ENCODE data around the gene CAPG.
A peak's percentile ranks its signal among the peaks of the same experiment; 100 is the strongest.
"Not testable (repeated sequence)": the region's sequence is repeated elsewhere in the genome, so short reads cannot be mapped to it uniquely, and the experiment has no call there.

The CAPG gene, protein sequence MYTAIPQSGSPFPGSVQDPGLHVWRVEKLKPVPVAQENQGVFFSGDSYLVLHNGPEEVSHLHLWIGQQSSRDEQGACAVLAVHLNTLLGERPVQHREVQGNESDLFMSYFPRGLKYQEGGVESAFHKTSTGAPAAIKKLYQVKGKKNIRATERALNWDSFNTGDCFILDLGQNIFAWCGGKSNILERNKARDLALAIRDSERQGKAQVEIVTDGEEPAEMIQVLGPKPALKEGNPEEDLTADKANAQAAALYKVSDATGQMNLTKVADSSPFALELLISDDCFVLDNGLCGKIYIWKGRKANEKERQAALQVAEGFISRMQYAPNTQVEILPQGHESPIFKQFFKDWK

DNA sequence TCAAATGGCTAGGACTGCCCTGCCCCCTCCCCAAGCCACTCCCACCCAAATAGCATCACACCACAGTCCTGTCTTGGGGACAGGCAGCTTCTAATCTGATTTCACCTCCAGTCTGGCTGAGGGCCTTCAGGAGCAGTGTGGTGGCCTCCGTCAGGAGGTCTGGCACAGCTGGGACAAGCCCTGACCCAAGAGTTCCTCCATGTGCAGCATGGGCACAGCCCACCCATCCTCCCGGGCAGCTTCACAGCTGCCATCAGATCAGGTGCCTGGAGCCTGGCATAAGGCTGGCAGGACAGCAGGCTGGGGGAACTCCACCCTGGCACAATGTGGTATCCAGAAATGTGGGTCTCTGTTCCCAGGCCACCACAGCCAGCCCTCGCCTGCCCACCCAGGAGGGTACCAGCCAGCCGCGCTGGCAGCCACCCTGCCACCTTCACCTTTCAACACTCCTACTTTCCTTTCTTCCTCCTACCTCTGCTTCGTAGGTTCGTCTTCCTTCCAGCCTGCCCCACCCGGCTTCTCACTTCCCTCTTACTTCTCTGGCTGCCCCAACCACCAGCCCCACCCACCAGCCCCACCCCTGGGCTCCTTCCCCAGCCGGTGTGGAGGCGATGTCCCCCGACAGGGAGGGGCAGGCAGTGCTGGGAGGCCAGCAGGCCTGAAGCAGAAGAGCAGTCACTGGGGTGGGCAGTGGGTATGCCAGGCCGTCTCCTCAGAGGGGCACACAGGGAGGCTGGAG lies at the start of gene CAPG:
Gene CAPG (minus strand): TSS at position 522 of the 739 bp plus-strand sequence. CDS start 8,221 bp downstream, outside the sequence.
- peak; percentile 66 to 67 for DNase-seq

- no peak for DNase-seq
Observed at GRCh38 chr2:85459771-85460170, 49.6 kb upstream of the CAPG start.

- no peak for DNase-seq
Observed at GRCh38 chr2:85458601-85459563, 48.7 kb upstream of the CAPG start.

DNA sequence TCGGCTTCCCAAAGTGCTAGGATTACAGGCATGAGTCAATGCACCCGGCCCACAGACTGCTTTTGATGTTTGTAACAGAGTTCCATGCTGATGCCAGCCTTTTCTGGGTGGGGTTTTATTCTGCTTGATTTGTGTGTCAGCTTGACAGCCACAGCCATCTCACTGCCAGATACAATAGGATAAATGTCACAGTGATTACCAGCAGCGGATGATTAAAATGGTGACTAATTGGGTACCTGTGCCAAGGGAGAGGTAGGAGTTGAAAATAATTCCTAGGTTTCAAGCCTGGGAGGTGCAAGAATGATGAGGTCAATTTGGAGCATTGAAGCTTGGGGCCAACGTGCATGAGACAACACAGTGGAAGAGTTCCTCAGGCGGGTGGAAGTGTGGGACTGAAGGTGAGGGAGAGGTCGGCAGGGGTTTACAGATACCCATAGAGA lies 47.7 kb upstream of the CAPG start:
- no peak for DNase-seq

- DNase-seq, result no peak
Observed at GRCh38 chr2:85457043-85457442, 46.9 kb upstream of the CAPG start.

DNA sequence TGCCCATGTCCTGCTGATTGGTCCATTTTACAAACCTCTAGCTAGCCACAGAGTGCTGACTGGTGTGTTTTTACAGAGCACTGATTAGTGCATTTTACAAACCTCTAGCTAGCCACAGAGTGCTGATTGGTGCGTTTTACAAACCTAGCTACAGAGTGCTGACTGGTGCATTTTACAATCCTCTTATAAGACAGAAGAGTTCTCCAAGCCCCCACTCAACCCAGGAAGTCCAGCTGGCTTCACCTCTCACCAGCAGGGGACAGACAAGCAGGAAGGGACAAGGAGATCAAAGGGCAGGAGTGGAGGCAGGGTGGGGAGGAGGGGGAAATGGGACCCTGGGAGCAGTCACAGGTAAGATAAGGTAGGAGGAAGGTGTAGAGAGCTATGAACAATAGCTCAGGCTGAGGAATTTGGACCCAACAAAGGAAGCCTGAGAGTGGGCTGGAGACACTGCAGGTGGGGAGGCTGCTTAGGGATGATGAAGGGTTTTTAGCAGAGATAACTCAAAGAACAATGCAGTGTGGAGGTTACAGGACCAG lies 45.5 kb upstream of the CAPG start:
- no peak for DNase-seq

DNA sequence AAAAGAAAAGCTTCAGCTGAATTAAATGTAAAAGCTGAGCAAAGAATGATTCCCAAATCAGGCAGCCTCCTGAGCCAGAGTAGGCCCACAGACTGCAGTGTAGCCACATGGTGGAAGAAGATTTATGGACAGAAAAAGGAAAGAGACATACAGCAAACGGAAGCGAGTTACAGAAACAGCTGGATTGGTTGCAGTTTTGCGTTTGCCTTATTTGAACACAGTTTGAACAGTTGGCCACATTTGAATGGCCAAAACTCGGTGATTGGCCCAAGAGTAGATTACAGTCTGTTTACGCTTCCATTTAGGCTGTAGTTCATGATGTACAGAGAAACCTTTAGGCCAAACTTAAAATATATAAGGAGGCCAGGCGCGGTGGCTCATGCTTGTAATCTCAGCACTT lies 43.4 kb upstream of the CAPG start:
- DNase-seq, result no peak

GRCh38 chr2:85452237-85452636 lies 42.1 kb upstream of the CAPG start:
- no peak for DNase-seq

- DNase-seq, result no peak
Observed at GRCh38 chr2:85449214-85449588, 39.0 kb upstream of the CAPG start.

GRCh38 chr2:85448461-85449213 lies 38.5 kb upstream of the CAPG start:
- DNase-seq, result no peak

DNA sequence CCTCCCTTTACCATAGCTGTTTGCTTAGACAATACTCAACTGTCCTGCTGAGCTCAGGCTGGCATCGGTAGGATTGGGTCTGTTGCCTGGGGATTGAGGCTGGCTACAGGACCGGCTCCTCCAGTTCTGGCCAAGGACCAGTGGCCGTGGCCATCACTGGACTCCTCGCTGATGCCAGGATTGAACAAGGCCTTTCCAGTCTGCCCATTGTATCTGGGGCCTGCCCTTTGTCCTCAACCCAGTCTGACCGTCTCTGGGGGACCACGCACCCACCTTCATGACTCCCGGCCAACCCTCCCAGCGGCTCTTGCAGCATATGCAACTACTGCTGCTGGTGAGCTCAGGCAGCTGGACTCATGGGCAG lies 37.0 kb upstream of the CAPG start:
- no peak for DNase-seq

- DNase-seq, result no peak
Observed at GRCh38 chr2:85446296-85447221, 36.4 kb upstream of the CAPG start.

GRCh38 chr2:85445316-85446295 lies 35.4 kb upstream of the CAPG start:
- DNase-seq, result no peak

DNA sequence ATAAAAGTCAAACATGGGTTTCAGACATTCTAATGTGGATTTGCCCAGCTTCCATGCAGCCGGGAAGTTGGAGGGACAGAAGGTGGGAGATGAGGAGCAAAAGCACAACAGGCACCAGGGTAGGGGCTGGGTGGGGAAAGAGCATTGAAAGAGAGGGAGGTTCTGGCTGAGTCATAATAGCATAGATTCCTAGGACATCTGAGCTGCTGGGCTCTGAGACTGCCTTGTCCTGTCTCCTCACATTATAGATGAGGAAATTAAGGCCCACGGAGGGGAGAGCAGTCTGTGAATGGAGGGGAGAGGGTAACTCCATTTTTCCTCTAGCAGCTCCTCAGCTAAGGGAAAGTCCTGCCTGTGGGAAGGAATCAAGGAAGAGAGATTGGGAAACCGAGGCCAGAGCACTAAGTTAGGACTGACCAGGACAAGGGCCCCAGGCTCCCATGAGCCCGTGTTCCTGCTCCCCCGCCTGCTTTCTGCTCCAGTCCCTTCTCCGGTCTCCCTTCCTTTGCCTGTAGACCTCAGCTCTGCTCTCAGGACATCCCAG lies 34.5 kb upstream of the CAPG start:
- no peak for DNase-seq

DNA sequence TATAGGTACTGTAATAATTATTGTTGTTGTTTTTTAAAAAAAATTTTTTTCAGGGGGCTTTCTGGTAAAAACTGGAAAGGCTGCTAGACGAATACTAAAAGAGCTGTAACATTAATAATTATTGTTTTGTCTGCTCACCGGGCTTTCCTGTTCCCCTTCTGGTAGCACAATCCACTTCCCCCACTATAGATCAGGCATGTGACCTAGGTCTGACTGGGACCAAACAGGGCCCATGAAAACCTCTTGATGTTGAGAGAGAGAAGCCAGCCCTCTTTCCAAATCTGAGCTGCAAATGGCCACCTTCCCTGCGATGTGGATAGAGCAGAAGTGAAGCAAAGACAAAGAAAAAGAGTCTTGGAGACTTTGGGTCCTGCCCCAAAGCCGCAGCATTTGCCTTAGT lies 31.7 kb upstream of the CAPG start:
- DNase-seq, result no peak

- no peak for DNase-seq
Observed at GRCh38 chr2:85440729-85441128, 30.6 kb upstream of the CAPG start.

GRCh38 chr2:85439986-85440385 lies 29.8 kb upstream of the CAPG start:
- no peak for DNase-seq

DNA sequence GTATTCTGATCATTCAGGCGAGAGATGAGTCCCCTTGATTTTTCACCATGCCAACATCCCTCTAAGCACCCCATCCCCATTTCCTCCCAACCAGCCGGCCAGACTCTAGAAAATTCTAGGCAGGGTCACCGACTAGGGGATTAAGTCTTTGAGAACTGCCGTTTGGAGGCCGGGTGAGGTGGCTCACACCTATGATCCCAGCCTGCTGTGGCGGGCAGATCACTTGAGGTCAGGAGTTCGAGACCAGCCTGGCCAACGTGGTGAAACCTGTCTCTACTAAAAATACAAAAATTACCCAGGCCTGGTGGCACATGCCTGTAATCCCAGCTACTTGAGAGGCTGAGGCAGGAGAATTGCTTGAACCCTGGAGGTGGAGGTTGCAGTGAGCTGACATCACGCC lies 29.4 kb upstream of the CAPG start:
- not testable (repeated sequence) for DNase-seq

DNA sequence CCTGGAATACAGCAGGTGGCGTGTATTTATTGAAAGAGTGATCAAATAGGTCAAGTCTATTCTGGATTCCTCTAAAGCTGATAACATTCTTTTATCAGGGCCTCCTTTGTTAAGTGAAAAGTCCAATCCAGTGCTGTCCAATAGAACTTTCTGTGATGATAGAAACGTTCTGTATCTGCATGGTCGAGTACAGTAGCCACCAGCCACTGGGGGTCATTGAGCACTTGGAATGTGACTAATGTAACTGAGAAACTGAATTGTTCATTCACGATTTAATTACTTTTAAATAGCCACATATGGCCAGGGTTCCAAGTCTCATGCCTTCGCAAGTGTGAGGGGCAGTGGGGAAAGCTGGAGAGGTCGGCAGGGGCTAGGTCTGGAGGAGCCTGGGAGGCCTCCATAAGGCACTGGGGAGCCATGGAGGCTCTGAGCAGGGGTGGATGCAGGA lies 28.9 kb upstream of the CAPG start:
- DNase-seq, result no peak

Data from AML-193 (cell line).